Measurements from ENCODE around the gene TTC39C.
"Not testable (repeated sequence)": the region's sequence is repeated elsewhere in the genome, so short reads cannot be mapped to it uniquely, and the experiment has no call there.

Gene TTC39C

GRCh38 chr18:24055009-24055804 lies 40.7 kb downstream of the TTC39C start:
- no peak for DNase-seq

- DNase-seq = no peak
Measured at GRCh38 chr18:24055878-24056277, 41.3 kb downstream of the TTC39C start.

GRCh38 chr18:24056506-24056905 lies 42.0 kb downstream of the TTC39C start:
- DNase-seq = no peak

- DNase-seq = no peak
Measured at GRCh38 chr18:24057804-24058203, 43.2 kb downstream of the TTC39C start.

- DNase-seq = not testable (repeated sequence)
Measured at GRCh38 chr18:24059385-24059784, 44.8 kb downstream of the TTC39C start.

GRCh38 chr18:24060644-24061043 lies 46.1 kb downstream of the TTC39C start:
- no peak for DNase-seq

GRCh38 chr18:24063121-24063731 lies 48.7 kb downstream of the TTC39C start:
- DNase-seq = no peak

- DNase-seq = no peak
Measured at GRCh38 chr18:24064391-24065100, 50.0 kb downstream of the TTC39C start.

- DNase-seq = no peak
Measured at GRCh38 chr18:24065906-24066305, 51.4 kb downstream of the TTC39C start.

- DNase-seq = no peak
Measured at GRCh38 chr18:24068945-24069693, 54.6 kb downstream of the TTC39C start.

- no peak for DNase-seq
Measured at GRCh38 chr18:24071029-24071428, 56.5 kb downstream of the TTC39C start.

GRCh38 chr18:24071779-24072178 lies 57.2 kb downstream of the TTC39C start:
- no peak for DNase-seq

GRCh38 chr18:24072743-24073142 lies 58.2 kb downstream of the TTC39C start:
- no peak for DNase-seq

- no peak for DNase-seq
Measured at GRCh38 chr18:24073791-24074190, 59.2 kb downstream of the TTC39C start.

GRCh38 chr18:24074757-24075156 lies 60.2 kb downstream of the TTC39C start:
- not testable (repeated sequence) for DNase-seq

- peak; percentile 71 for DNase-seq
Measured at GRCh38 chr18:24075767-24076597, 61.4 kb downstream of the TTC39C start.

GRCh38 chr18:24076950-24077349 lies 62.4 kb downstream of the TTC39C start:
- DNase-seq = no peak

GRCh38 chr18:24078391-24078790 lies 63.8 kb downstream of the TTC39C start:
- no peak for DNase-seq

- DNase-seq = no peak
Measured at GRCh38 chr18:24080861-24081260, 66.3 kb downstream of the TTC39C start.

GRCh38 chr18:24083550-24083949 lies 69.0 kb downstream of the TTC39C start:
- no peak for DNase-seq

- no peak for DNase-seq
Measured at GRCh38 chr18:24086082-24086481, 71.5 kb downstream of the TTC39C start.

GRCh38 chr18:24089076-24089475 lies 74.5 kb downstream of the TTC39C start:
- no peak for DNase-seq
